Smooth muscle cell of the brain vasculature (primary cell): ENCODE data around the gene MMADHC.
"Not testable (repeated sequence)": the region's sequence is repeated elsewhere in the genome, so short reads cannot be mapped to it uniquely, and the experiment has no call there.

Experiments used
- DNase-seq: peaks from one replicate; pipeline ENCODE4 v3.0.0-alpha.2; 2012; ENCODE audit warnings: low read depth, low spot score

MMADHC gene

DNA sequence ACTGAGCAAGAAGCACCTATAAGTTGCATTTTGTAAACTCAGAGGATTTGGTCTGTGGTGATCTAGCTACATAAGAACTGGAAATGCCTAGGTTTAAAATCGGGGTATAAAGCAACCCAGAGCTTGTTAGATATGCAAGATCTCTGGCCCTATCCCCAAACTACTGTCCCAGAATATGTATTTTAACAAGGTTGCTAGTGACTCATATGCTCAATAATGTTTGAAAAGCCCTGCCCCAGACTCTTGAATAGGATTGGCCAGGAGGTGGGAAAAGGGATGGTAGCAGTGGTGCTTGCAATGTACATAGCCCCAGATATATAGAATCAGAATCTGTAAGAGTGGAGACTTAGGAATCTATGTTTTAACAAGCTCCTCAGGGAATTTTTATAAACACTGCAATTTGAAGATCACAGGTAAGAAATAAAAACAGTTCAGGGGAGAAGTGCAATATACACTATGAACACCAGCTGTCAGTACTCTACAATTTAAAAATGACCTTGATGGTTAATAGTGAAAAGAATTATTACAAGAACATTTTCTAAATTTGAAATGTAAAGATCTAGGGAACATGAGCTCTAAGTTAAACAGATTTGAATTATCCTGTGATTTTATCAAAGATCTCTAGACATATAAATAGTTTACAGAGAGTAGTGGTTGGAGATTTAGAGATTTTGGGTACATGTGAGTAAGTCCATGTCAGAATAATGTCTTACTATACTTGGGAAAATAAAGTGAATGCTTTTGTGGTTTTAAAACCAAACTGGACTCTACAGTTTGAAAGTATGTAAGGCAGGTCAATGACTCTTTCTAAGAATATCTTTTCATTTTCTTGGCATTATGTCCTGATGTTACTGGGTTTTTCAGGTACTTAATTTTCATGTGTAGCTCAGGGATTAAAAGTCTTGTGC, 7.7 kb upstream of the MMADHC start:
- no peak for DNase-seq

DNA sequence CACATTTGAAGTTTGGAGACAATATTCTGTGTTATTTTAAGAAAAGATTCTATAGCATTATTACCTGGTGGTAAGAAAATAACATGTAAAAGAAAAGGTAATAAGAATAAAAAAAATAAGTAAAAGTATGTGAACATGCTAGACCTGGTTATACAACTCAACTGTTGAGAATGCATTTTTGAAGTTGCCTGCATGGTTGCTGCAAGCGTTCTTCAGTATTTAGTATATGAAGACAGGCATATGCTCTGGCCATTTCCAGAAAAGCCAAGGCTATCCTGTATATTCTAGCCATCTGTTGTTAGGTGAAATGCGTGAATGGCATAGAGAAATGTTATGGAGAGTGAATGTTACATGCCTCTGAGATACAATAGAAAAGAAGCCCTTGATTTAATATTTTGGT, 6.8 kb upstream of the MMADHC start:
- no peak for DNase-seq

DNA sequence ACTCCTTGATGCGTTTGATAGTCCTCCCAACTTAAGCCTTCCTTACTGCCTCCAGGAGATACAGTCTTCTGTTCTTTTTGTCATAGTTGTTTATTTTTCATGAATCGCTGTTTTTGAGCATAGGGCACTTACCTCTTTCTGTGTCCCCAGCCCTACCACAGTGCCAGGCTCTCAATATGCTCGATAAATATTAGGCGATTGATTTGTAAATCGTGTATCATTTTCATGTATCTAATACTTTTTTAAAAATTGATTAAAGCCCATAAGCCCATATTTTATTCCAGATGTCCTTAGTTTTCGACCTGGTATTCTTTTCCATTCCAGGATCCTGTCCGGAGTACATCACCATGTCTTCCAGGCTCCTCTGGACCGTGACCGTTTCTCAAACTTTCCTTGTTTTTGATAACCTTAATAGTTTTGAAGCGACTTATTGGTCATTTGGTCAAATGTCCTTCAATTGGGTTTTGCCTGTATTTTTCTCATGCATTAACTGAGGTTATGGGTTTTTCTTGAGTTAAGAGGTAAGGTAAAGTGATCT, 444 bp upstream of the MMADHC start:
- DNase-seq, result no peak

- DNase-seq, result no peak
Observed at GRCh38 chr2:149586898-149587219, 716 bp downstream of the MMADHC start.

- DNase-seq, result no peak
Observed at GRCh38 chr2:149586063-149586462, 1.5 kb downstream of the MMADHC start.

DNA sequence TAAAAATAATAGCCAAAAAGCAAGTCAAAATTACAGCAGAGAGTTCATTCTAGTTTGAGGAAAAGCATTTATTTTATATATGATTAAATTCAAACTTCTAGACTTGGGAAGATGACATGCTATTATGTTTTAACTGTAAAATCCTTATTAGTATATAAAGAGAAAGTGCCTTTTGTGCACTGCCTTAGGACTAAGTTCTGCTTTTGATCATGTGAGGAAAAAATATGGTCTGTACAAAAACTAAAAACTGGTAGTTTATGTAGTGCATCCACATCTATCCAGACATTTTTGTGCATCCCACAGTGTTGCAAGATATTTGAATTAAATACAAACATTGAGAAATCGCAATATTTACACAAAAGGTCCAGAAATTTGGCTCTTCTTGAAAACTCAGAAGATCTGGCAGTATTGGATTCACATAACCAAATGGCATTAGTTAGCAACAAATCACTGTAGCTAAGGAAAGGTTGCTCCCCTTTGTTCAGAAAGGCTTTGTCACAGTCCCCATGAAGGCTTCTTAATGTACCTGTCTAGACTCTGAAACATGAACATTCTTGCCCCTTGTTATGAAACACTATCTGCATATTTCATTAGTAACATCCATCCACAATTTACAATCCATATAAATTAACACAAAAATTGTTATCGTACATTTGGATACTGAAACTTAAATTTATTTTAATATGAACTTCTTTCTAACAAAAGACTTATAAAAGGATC, 2.2 kb downstream of the MMADHC start:
- no peak for DNase-seq

- DNase-seq, result no peak
Observed at GRCh38 chr2:149579972-149580882, 7.3 kb downstream of the MMADHC start.

GRCh38 chr2:149577269-149577668, 10.3 kb downstream of the MMADHC start:
- no peak for DNase-seq

DNA sequence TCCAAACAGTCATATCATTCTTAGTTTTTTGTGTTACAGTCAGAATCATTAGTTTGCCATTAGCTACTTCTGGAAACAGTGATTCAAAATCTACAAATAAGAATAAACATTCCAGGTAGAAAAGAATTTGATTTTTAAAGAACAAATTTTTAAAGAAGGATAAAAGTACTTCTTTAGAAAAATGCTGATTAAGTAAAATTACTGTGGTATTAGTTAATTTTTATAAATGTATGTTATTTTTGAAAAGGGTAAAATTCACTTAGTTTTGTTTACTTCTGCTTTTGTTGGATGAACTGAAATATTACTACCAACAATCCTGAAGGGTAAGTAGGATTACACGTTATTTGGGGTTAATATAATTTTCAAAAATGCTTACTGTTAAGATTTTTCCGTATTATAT, 11.8 kb downstream of the MMADHC start:
- no peak for DNase-seq

GRCh38 chr2:149575277-149575676, 12.3 kb downstream of the MMADHC start:
- no peak for DNase-seq

- no peak for DNase-seq
Observed at GRCh38 chr2:149573760-149574159, 13.8 kb downstream of the MMADHC start.

DNA sequence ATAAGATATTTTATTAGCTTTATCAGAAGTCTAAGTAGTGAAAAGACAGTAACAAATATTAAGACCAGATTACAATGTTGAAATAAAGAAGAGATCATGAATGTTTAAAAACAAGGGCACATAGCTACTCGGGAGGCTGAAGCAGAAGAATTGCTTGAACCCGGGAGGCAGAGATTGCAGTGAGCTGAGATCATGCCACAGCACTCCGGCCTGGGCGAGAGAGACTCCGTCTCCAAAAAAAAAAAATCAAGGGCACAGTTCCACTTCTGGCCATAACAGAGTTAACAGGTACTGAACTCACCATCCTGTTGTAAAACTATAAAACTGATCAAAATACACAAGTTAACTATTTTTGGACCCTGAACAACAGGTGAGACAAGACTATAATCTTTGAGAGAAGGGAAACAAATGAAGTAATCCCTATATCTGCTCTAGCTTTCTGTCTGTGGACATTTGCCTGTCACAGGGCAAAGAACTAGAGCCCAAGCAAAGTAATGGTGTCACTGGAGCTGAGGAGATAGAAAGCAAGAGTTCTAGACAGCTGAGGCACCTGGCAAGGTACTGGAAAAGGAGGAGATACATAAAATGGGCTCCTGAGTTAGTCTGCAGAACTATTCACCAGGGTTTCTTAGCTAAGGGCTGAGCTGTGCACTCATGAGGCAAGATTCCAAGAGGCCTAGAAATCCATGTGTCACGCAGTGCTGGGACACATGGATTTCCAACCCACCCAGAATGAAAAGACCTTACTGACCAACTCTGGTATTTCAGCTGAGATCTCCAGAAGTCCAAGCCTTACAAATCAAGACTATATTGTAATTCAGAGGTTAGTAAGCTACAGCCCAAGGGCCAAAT, 15.2 kb downstream of the MMADHC start:
- no peak for DNase-seq

GRCh38 chr2:149568138-149568537, 19.4 kb downstream of the MMADHC start:
- DNase-seq, result no peak

GRCh38 chr2:149566652-149567051, 20.9 kb downstream of the MMADHC start:
- no peak for DNase-seq

- DNase-seq, result not testable (repeated sequence)
Observed at GRCh38 chr2:149565625-149566024, 21.9 kb downstream of the MMADHC start.

DNA sequence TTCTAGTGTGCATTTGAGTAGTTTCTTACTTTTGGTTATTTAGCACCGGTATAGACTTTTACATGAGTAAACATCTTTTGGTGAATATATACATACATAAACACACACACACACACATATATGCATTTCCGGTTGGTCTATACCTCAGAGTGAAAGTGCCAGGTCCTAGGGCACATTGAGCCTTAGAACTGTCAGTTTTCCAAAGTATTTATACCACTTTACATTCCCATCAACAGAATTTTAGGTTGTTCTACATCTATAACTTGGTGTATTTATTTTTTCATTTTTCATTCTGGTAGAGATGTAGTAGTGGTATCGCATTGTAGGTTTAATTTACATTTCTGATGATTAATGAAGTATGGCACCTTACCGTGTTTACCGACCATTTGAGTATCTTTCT, 22.6 kb downstream of the MMADHC start:
- no peak for DNase-seq

DNA sequence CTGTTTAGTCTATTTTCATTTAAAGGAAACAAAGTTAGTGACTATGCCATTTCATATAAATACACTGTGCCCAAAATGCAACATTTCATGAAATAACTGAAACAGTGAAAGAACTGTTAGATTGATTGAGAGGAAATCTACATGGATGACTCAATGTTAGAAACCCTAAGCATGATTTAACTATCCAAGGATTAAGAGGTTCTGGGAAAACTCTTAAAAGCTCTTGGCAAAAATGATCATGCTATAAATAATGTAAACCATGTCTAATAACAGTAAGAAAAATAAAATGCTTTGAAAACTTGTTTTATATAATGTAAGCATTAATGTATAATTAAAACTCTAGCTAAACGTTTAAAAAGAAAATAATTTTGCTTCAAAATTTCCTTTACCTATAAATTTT, 23.5 kb downstream of the MMADHC start:
- no peak for DNase-seq

GRCh38 chr2:149562324-149562723, 25.3 kb downstream of the MMADHC start:
- no peak for DNase-seq

- no peak for DNase-seq
Observed at GRCh38 chr2:149561309-149561926, 26.2 kb downstream of the MMADHC start.

DNA sequence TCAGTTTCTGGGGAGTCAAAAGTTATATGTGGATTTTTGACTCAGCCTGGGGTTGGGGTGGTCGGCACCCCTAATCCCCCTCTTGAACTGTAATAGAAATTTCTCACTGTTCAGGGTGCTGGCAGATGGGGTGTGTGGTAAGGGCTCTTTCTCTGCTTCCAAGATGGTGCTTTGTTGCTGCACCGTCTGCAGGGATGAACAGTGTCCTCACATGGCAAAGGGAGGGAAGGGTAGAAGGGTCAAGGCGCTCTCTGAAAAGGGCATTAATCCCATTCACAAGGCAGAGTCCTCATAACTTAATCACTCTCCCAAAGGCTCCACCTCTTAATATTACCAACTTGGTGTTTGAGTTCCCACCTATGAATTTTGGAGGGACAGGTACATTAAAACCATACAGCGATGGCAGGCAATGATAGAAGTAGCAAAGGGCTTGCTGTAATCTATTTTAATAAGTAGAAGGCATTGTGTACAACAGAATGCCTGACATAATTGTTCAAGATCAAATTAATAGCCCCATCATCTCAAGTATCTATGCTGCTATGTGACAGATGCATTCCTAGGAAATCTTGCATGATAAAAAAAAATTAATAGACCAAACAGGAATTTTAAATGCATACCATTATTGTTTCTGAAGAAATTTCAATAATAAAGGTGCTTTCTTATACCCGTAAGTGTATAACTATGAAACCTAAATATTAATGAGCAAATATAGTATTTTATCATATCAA, 28.1 kb downstream of the MMADHC start:
- no peak for DNase-seq
